Heart left ventricle (tissue), 16 donors: Measurements from ENCODE around the gene SLC35F3. TPM values are rescaled to one million over a fixed set of nuclear protein-coding genes. Genes with fewer than 3 reads are reported as not detected.
A peak's percentile ranks its signal among the peaks of the same experiment; 100 is the strongest.

ENCODE experiments used
- ATAC-seq, 4 donors: fragments of 200-7000 bp; cut with Tn5 transposase; one replicate each; pipeline ENCODE4 v1.9.1; 2020 to 2022; ENCODE audit warnings: moderate library complexity in 4 of 4, mild to moderate bottlenecking in 3 of 4, moderate number of reproducible peaks in 1 of 4
- DNase-seq, 5 donors: peaks; one replicate each; pipeline ENCODE4 v3.0.0-alpha.2; 2020
- H3K27ac ChIP-seq, 12 donors: fragments of 200-600 bp; sonication (generic) in 4 of 12; one replicate each; pipeline versions ENCODE4 v1.5.0 to v1.8.0; 2016 to 2022; ENCODE audit warnings: mild to moderate bottlenecking in 2 of 12
- H3K27me3 ChIP-seq, 9 donors: fragments of 200-600 bp; sonication (generic) in 2 of 9; one replicate each; pipeline versions ENCODE4 v1.5.1 to v1.8.0; 2016 to 2022; ENCODE audit warnings: mild to moderate bottlenecking in 3 of 9
- H3K36me3 ChIP-seq, 9 donors: fragments of 200-600 bp; sonication (generic) in 2 of 9; one replicate each; pipeline versions ENCODE4 v1.5.0 to v1.8.0; 2018 to 2022; ENCODE audit warnings: mild to moderate bottlenecking in 2 of 9
- H3K4me1 ChIP-seq, 12 donors: fragments of 200-600 bp; sonication (generic) in 4 of 12; one replicate each; pipeline versions ENCODE4 v1.5.0 to v1.8.0; 2016 to 2022; ENCODE audit warnings: mild to moderate bottlenecking in 3 of 12
- H3K4me3 ChIP-seq, 12 donors: fragments of 200-600 bp; sonication (generic) in 4 of 12; one replicate each; pipeline versions ENCODE4 v1.5.0 to v1.8.0; 2017 to 2022; ENCODE audit warnings: mild to moderate bottlenecking in 9 of 12, moderate library complexity in 4 of 12
- H3K9me3 ChIP-seq, 12 donors: fragments of 200-600 bp; sonication (generic) in 4 of 12; one replicate each; pipeline versions ENCODE4 v1.5.0 to v1.8.0; 2016 to 2022; ENCODE audit warnings: mild to moderate bottlenecking in 1 of 12
- CTCF ChIP-seq, 12 donors: fragments of 200-600 bp; sonication (generic) in 4 of 12; IDR thresholded peaks; one replicate each; pipeline versions ENCODE4 v1.5.0 to v1.8.0; 2018 to 2022; ENCODE audit warnings: antibody characterized with exemption in 12 of 12, mild to moderate bottlenecking in 5 of 12
- POLR2A ChIP-seq, 2 donors: fragments of 450-650 bp; IDR thresholded peaks; one replicate each; pipeline ENCODE4 v1.6.1; 2017; ENCODE audit warnings: antibody characterized with exemption in 2 of 2, mild to moderate bottlenecking in 2 of 2, moderate library complexity in 2 of 2
- WGBS, 4 donors: extraction: QIAGEN DNeasy Blood & Tissue Kit in 2 of 4; methylation state at CpG; one replicate each; pipeline versions ENCODE4 v1.1.5 to v1.1.7; 2013 to 2018; 5-methylcytosine and 5-hydroxymethylcytosine counted together
- intact Hi-C, 10 donors: fragments of 100-400 bp; cut with DNase I; formaldehyde crosslinking; loops; one replicate each; pipeline versions ENCODE4 v1.11.1 to v1.14.2; 2022
- polyA plus RNA-seq, 2 donors: library from polyadenylated mRNA; stranded (reverse); fragments of 200-250 nt; gene quantifications; one replicate each; pipeline ENCODE4 v1.2.3, GENCODE V29; 2013
- total RNA-seq, 9 donors: library from RNA; depleted of rRNA in 2 of 9; stranded (reverse); fragments of >200 nt in 2 of 9; fragmentation: NEBNext Ultra II Directional in 3 of 9; extraction: Animal tissue kit (Norgen Biotek cat#: 25700) in 3 of 9; gene quantifications; one replicate each; pipeline versions ENCODE4 v1.1.0 to v1.2.4, GENCODE V29; 2016 to 2023
- donor health status: ischemic (EF 13 %, LVEDD 7.1; RV severe dilation, severe dysfunction).
- donor health status: healthy with polysubstance abuse.
- donor health status: DM: no; HTN: yes; CAD: no.
- donor health status: DM: no; HTN: no; CAD: no.
- donor health status: ischemic (EF 25% LVEDD 6.9; RV normal size, moderate dysfunction).
- donor health status: ischemic (EF 25% LVEDD 5.7; RV mildly dilated, moderate dysfunction).
- donor health status: healthy.
- donor health status: DM: yes; HTN: yes; CAD: no.
- donor health status: ischemic (EF 35%, LVEDD 5.7; RV mildly dilated, moderate dysfunction).
- donor health status: nonischemic (EF 11% LVEDD 7.7; RV severe dilation, severe dysfunction).
- donor health status: DM: yes; HTN: yes; CAD: no.
- donor health status: PGD.
- donor health status: ischemic (EF 29% LVEDD 5.4; RV normal size, mild dysfunction).
- donor health status: nonischemic (EF 23%, LVEDD 6.1; RV moderate dilation, normal function).

SLC35F3 gene
- total and polyA plus RNA-seq, 11 donors, result 0.03 to 0.11 (median 0.11) TPM; not detected in 8

- H3K4me3 ChIP-seq, result no peak overlapping the region
- ATAC-seq (no peak), DNase-seq (no peak)
- H3K4me1 ChIP-seq, result peaks cover 0 to 15% (median 0%) of the 10 kb centered on the region in 12 donors
- H3K9me3 ChIP-seq, result no peaks in the 10 kb centered on the region
- H3K27ac ChIP-seq, result no peak overlapping the region
- no peak for TF ChIP-seq CTCF (IDR thresholded peaks at IDR 0.05)
- no peak for TF ChIP-seq POLR2A (IDR thresholded peaks at IDR 0.05)
- WGBS, 4 donors, result 81 to 87% (median 82%) methylated on average over 6 of the region's 6 CpGs
- H3K36me3 ChIP-seq, result no peaks in the 10 kb centered on the region
- intact Hi-C loops, result loop anchor here in 4 of 10 donors (2.0 to 10.0 kb wide), 4 partner anchors 145 to 191 kb away; no protein-coding TSS in a partner anchor
- H3K27me3 ChIP-seq, result peaks cover 0 to 13% (median 0%) of the 10 kb centered on the region in 9 donors
Observed at GRCh38 chr1:234307726-234308125, 403.2 kb downstream of the SLC35F3 start.

- 74 to 78% (median 76%) methylated on average over 4 of the region's 4 CpGs for WGBS, 4 donors
- H3K27ac ChIP-seq, result no peak overlapping the region
- no peaks in the 10 kb centered on the region for H3K36me3 ChIP-seq
- no peak for DNase-seq
- no peaks in the 10 kb centered on the region for H3K9me3 ChIP-seq
- H3K27me3 ChIP-seq, result peaks cover 0 to 17% (median 0%) of the 10 kb centered on the region in 9 donors
- ATAC-seq, result no peak
- intact Hi-C loops, result loop anchor here in 4 of 10 donors (2.0 to 10.0 kb wide), 4 partner anchors 147 to 192 kb away; no protein-coding TSS in a partner anchor
- TF ChIP-seq POLR2A (IDR thresholded peaks at IDR 0.05) (no peak), CTCF (IDR thresholded peaks at IDR 0.05) (no peak)
- peaks cover 0 to 8% (median 0%) of the 10 kb centered on the region in 12 donors for H3K4me1 ChIP-seq
- H3K4me3 ChIP-seq, result no peak overlapping the region
Observed at GRCh38 chr1:234309243-234309597, 404.7 kb downstream of the SLC35F3 start.

- intact Hi-C loops, result loop anchor here in 9 of 10 donors (2.0 to 10.0 kb wide), 9 partner anchors 148 to 915 kb away; no protein-coding TSS in a partner anchor
- TF ChIP-seq CTCF (IDR thresholded peaks at IDR 0.05) (peak; percentile 72 to 90 (median 80)), POLR2A (IDR thresholded peaks at IDR 0.05) (no peak)
- no peaks in the 10 kb centered on the region for H3K9me3 ChIP-seq
- peaks cover 0 to 8% (median 0%) of the 10 kb centered on the region in 12 donors for H3K4me1 ChIP-seq
- DNase-seq, result peak; percentile 35 to 75 (median 43)
- H3K27me3 ChIP-seq, result peaks cover 0 to 23% (median 0%) of the 10 kb centered on the region in 9 donors
- no peaks in the 10 kb centered on the region for H3K36me3 ChIP-seq
- no peak overlapping the region for H3K27ac ChIP-seq
- H3K4me3 ChIP-seq, result peak overlapping the region in 2 of 12 donors; percentile 4 to 19
- 33 to 43% (median 41%) methylated on average over 26 of the region's 26 CpGs for WGBS, 4 donors
- ATAC-seq, result peak in 3 of 4 donors; percentile 63 to 77 (median 74)
Observed at GRCh38 chr1:234309598-234310459, 405.4 kb downstream of the SLC35F3 start.

GRCh38 chr1:234310460-234310817 lies 406.0 kb downstream of the SLC35F3 start:
- Histone ChIP-seq H3K36me3 (no peaks in the 10 kb centered on the region), H3K27ac (no peak overlapping the region), H3K4me3 (no peak overlapping the region), H3K9me3 (no peaks in the 10 kb centered on the region), H3K4me1 (peaks cover 0 to 8% (median 0%) of the 10 kb centered on the region in 12 donors), H3K27me3 (peaks cover 0 to 26% (median 0%) of the 10 kb centered on the region in 9 donors)
- DNase-seq (no peak), ATAC-seq (no peak)
- WGBS, 4 donors, result 44 to 73% (median 48%) methylated on average over 1 of the region's 1 CpG
- TF ChIP-seq CTCF (IDR thresholded peaks at IDR 0.05) (no peak), POLR2A (IDR thresholded peaks at IDR 0.05) (no peak)
- intact Hi-C loops, result loop anchor here in 8 of 10 donors (2.0 to 10.0 kb wide), 7 partner anchors 156 to 916 kb away; no protein-coding TSS in a partner anchor
